ENCODE data around the gene DYRK1A. TPM values are rescaled to one million over a fixed set of nuclear protein-coding genes. Genes with fewer than 3 reads are reported as not detected.

DYRK1A gene
- total RNA-seq, 1 experiment from 2014 or later, result 49.3 TPM

GRCh38 chr21:37324558-37324957 lies 42.0 kb upstream of the DYRK1A start:
- intact Hi-C loops (cut with micrococcal nuclease), result no loop called here
- CTCF ChIA-PET, result no interaction called here

More at GRCh38 chr21:37324558-37324957, 42.0 kb upstream of the DYRK1A start:
- Histone ChIP-seq H4K20me1 (ENCODE audit: insufficient read depth) (no peaks in the 10 kb centered on the region), H3K36me3 (ENCODE audit: control insufficient read depth in 1 of 2, insufficient read depth in 2 of 2, low read length in 2 of 2) (no peaks in the 10 kb centered on the region), H3K4me1 (ENCODE audit: control insufficient read depth in 1 of 2, insufficient read depth in 2 of 2, low read length in 2 of 2) (no peaks in the 10 kb centered on the region), H3K4me2 (ENCODE audit: low read length) (no peak overlapping the region), H3K79me2 (ENCODE audit: insufficient read depth, low read length) (no peaks in the 10 kb centered on the region), H2AFZ (ENCODE audit: low read depth, low read length, poor library complexity, severe bottlenecking) (no peak overlapping the region), H3K27ac (ENCODE audit: low read depth, low read length) (no peak overlapping the region), H3K9ac (ENCODE audit: low read length) (no peak overlapping the region), H3K9me3 (ENCODE audit: control insufficient read depth in 1 of 2, insufficient read depth in 1 of 2, low read depth in 1 of 2, low read length in 2 of 2) (no peaks in the 10 kb centered on the region), H3K4me3 (replicated peaks in 1 of 2; ENCODE audit: low read depth in 1 of 2, low read length in 2 of 2) (no peak overlapping the region), H3K27me3 (ENCODE audit: insufficient read depth, low read length) (no peaks in the 10 kb centered on the region), H3K9me2 (ENCODE audit: insufficient read depth) (no peaks in the 10 kb centered on the region; the same call in 1 of the 2 replicates)
- ChIA-PET POLR2A (no interaction called here), RAD21 (ENCODE audit: low non-redundant PET in 1 of 2, low total read pairs in 2 of 2, uncharacterized antibody in 2 of 2, unreplicated experiment in 2 of 2) (no interaction called here)
- TF ChIP-seq ATF3 (IDR thresholded peaks at IDR 0.05), result no peak
- TF ChIP-seq TCF7L2 (IDR thresholded peaks at IDR 0.05; ENCODE audit: borderline replicate concordance, extremely low read depth, insufficient read depth, insufficient read length), result no peak
- TF ChIP-seq POLR2AphosphoS5 (IDR thresholded peaks at IDR 0.05; ENCODE audit: low read depth, low read length), result no peak
- TF ChIP-seq ZFX (IDR thresholded peaks at IDR 0.05), result no peak
- no peak for TF ChIP-seq EZH2phosphoT487 (IDR thresholded peaks at IDR 0.05; ENCODE audit: borderline replicate concordance)
- TF ChIP-seq JUND (IDR thresholded peaks at IDR 0.05), result no peak
- no peak for TF ChIP-seq EGR1 (IDR thresholded peaks at IDR 0.05; ENCODE audit: low read depth)
- no peak for TF ChIP-seq SIN3A (IDR thresholded peaks at IDR 0.05; ENCODE audit: low read depth)
- no peak for TF ChIP-seq MAX (IDR thresholded peaks at IDR 0.05)
- no peak for TF ChIP-seq FOSL1 (IDR thresholded peaks at IDR 0.05; ENCODE audit: low read depth)
- TF ChIP-seq SRF (IDR thresholded peaks at IDR 0.05; ENCODE audit: low read depth), result no peak
- no peak for TF ChIP-seq POLR2A (IDR thresholded peaks at IDR 0.05; ENCODE audit: borderline replicate concordance, extremely low read depth, insufficient read depth, insufficient read length)
- TF ChIP-seq ZBTB33 (IDR thresholded peaks at IDR 0.05; ENCODE audit: extremely low read depth, insufficient replicate concordance, low read length), result no peak
- no peak for TF ChIP-seq CTCF (IDR thresholded peaks at IDR 0.05 in 2 of 3, conservative IDR thresholded peaks at IDR 0.05 in 1 of 3; ENCODE audit: borderline replicate concordance in 1 of 3, insufficient read depth in 1 of 3, low read depth in 2 of 3, low read length in 2 of 3)
- TF ChIP-seq ELF1 (IDR thresholded peaks at IDR 0.05; ENCODE audit: borderline replicate concordance, low read depth), result no peak
- no peak for TF ChIP-seq REST (IDR thresholded peaks at IDR 0.05; ENCODE audit: low read depth)
- no peak for TF ChIP-seq EZH2 (IDR thresholded peaks at IDR 0.05)
- no peak for TF ChIP-seq YY1 (IDR thresholded peaks at IDR 0.05; ENCODE audit: extremely low read depth, insufficient replicate concordance, low read depth, low read length)
- TF ChIP-seq RAD21 (IDR thresholded peaks at IDR 0.05; ENCODE audit: low read depth), result no peak
- BruUV-seq (replicated peaks), result no TSS peak
- DNase-seq (ENCODE audit: low read depth, low spot score), result no peak
- no peak for ATAC-seq
